Activated CD4-positive, alpha-beta T cell treated with anti-CD3 and anti-CD28 coated beads, Interleukin-2, amount 10 ng/mL, durations not matched to agents 24 days and 14 days (primary cell): ENCODE data around the gene ARHGDIB. TPM values are rescaled to one million over a fixed set of nuclear protein-coding genes. Genes with fewer than 3 reads are reported as not detected.
A peak's percentile ranks its signal among the peaks of the same experiment; 100 is the strongest.

Experiments used
- DNase-seq: peaks from one replicate; pipeline ENCODE4 v3.0.0; 2022
- H3K27ac Mint-ChIP-seq: one replicate; pipeline ENCODE4 v1.8.0; 2022; ENCODE audit warnings: mild to moderate bottlenecking, mixed read lengths
- H3K27me3 Mint-ChIP-seq: one replicate; pipeline ENCODE4 v1.8.0; 2022; ENCODE audit warnings: mixed read lengths
- H3K36me3 Mint-ChIP-seq: one replicate; pipeline ENCODE4 v1.8.0; 2022; ENCODE audit warnings: low read depth, mild to moderate bottlenecking, mixed read lengths
- H3K4me1 Mint-ChIP-seq: one replicate; pipeline ENCODE4 v1.8.0; 2021; ENCODE audit warnings: mixed read lengths
- H3K4me3 Mint-ChIP-seq: one replicate; pipeline ENCODE4 v1.8.0; 2022; ENCODE audit warnings: mild to moderate bottlenecking, moderate library complexity, mixed read lengths
- H3K9me3 Mint-ChIP-seq: one replicate; pipeline ENCODE4 v1.8.0; 2021; ENCODE audit warnings: mixed read lengths
- intact Hi-C: fragments of 100-400 bp; cut with micrococcal nuclease; formaldehyde crosslinking; loops from one replicate; pipeline ENCODE4 v1.15.1; 2023
- total RNA-seq: library from RNA; stranded (reverse); gene quantifications from 2 replicates; pipeline ENCODE4 v1.2.3, GENCODE V29; 2022

The ARHGDIB gene
- total RNA-seq, 1 donor from 2014 or later = 452 TPM

- peaks cover 12% of the 10 kb centered on the region for H3K4me1 Mint-ChIP-seq
- intact Hi-C loops = no loop called here
- DNase-seq = peak; percentile 9
- H3K36me3 Mint-ChIP-seq = peaks cover 21% of the 10 kb centered on the region
- no peaks in the 10 kb centered on the region for H3K27me3 Mint-ChIP-seq
- no peak overlapping the region for H3K4me3 Mint-ChIP-seq
- H3K9me3 Mint-ChIP-seq = peaks cover 11% of the 10 kb centered on the region
- no peak overlapping the region for H3K27ac Mint-ChIP-seq
These were observed 56.5 kb downstream of the ARHGDIB start for GRCh38 chr12:14904854-14905253.

GRCh38 chr12:14903386-14904098, 57.9 kb downstream of the ARHGDIB start:
- Mint-ChIP-seq H3K36me3 (peaks cover 18% of the 10 kb centered on the region), H3K27ac (no peak overlapping the region), H3K9me3 (peaks cover 10% of the 10 kb centered on the region), H3K4me3 (no peak overlapping the region), H3K4me1 (peaks cover 9% of the 10 kb centered on the region), H3K27me3 (no peaks in the 10 kb centered on the region)
- intact Hi-C loops = no loop called here
- DNase-seq = peak; percentile 47

- Mint-ChIP-seq H3K4me1 (peaks cover 2% of the 10 kb centered on the region), H3K27me3 (no peaks in the 10 kb centered on the region), H3K4me3 (no peak overlapping the region), H3K9me3 (peaks cover under 1% of the 10 kb centered on the region), H3K36me3 (peaks cover 7% of the 10 kb centered on the region), H3K27ac (no peak overlapping the region)
- intact Hi-C loops = no loop called here
- peak; percentile 26 for DNase-seq
These were observed 58.9 kb downstream of the ARHGDIB start for GRCh38 chr12:14902465-14902864.

- no peak overlapping the region for H3K4me3 Mint-ChIP-seq
- no peaks in the 10 kb centered on the region for H3K9me3 Mint-ChIP-seq
- no peak overlapping the region for H3K27ac Mint-ChIP-seq
- no peak for DNase-seq
- H3K27me3 Mint-ChIP-seq = no peaks in the 10 kb centered on the region
- H3K36me3 Mint-ChIP-seq = peaks cover 2% of the 10 kb centered on the region
- intact Hi-C loops = no loop called here
- peaks cover 2% of the 10 kb centered on the region for H3K4me1 Mint-ChIP-seq
These were observed 60.2 kb downstream of the ARHGDIB start for GRCh38 chr12:14901228-14901562.

GRCh38 chr12:14900521-14901227, 60.7 kb downstream of the ARHGDIB start:
- DNase-seq = no peak
- H3K9me3 Mint-ChIP-seq = no peaks in the 10 kb centered on the region
- H3K36me3 Mint-ChIP-seq = peaks cover 2% of the 10 kb centered on the region
- H3K4me1 Mint-ChIP-seq = peaks cover 2% of the 10 kb centered on the region
- intact Hi-C loops = no loop called here
- H3K4me3 Mint-ChIP-seq = no peak overlapping the region
- no peak overlapping the region for H3K27ac Mint-ChIP-seq
- H3K27me3 Mint-ChIP-seq = no peaks in the 10 kb centered on the region

- Mint-ChIP-seq H3K4me3 (no peak overlapping the region), H3K27ac (no peak overlapping the region), H3K9me3 (no peaks in the 10 kb centered on the region), H3K36me3 (no peaks in the 10 kb centered on the region), H3K4me1 (no peaks in the 10 kb centered on the region), H3K27me3 (no peaks in the 10 kb centered on the region)
- no peak for DNase-seq
- intact Hi-C loops = no loop called here
These were observed 64.8 kb downstream of the ARHGDIB start for GRCh38 chr12:14896521-14897169.

- Mint-ChIP-seq H3K27me3 (peaks cover 6% of the 10 kb centered on the region), H3K36me3 (no peaks in the 10 kb centered on the region), H3K27ac (no peak overlapping the region), H3K4me3 (no peak overlapping the region), H3K4me1 (no peaks in the 10 kb centered on the region), H3K9me3 (no peaks in the 10 kb centered on the region)
- no peak for DNase-seq
- intact Hi-C loops = no loop called here
These were observed 67.7 kb downstream of the ARHGDIB start for GRCh38 chr12:14893506-14894250.

- Mint-ChIP-seq H3K9me3 (no peaks in the 10 kb centered on the region), H3K4me3 (no peak overlapping the region), H3K27ac (no peak overlapping the region), H3K36me3 (no peaks in the 10 kb centered on the region), H3K27me3 (peaks cover 12% of the 10 kb centered on the region), H3K4me1 (no peaks in the 10 kb centered on the region)
- no peak for DNase-seq
- intact Hi-C loops = no loop called here
These were observed 68.5 kb downstream of the ARHGDIB start for GRCh38 chr12:14892726-14893505.

Other genes starting within 250 kb of the ARHGDIB start
- gene WBP11, start 158.1 kb downstream of the ARHGDIB start, total RNA-seq = 136 and 138 TPM in 2 replicates
- gene C12orf60, start 157.9 kb downstream of the ARHGDIB start, total RNA-seq = 2.2 and 3.0 TPM in 2 replicates
- not detected in 2 replicates for gene SMCO3, start 147.4 kb downstream of the ARHGDIB start, total RNA-seq
- not detected in 2 replicates for gene ART4, start 118.1 kb downstream of the ARHGDIB start, total RNA-seq
- gene MGP, start 75.7 kb downstream of the ARHGDIB start, total RNA-seq = not detected in 2 replicates
- 1.5 and 1.8 TPM in 2 replicates for gene ERP27, start 23.1 kb downstream of the ARHGDIB start, total RNA-seq
- gene PDE6H, start 11.4 kb upstream of the ARHGDIB start, total RNA-seq = not detected in 2 replicates